Muscle layer of colon (tissue), 2 donors: Measurements from ENCODE around the gene SHROOM1.
"Not testable (repeated sequence)": the region's sequence is repeated elsewhere in the genome, so short reads cannot be mapped to it uniquely, and the experiment has no call there.

Experiments
- H3K27ac ChIP-seq: one replicate; pipeline ENCODE4 v1.7.0; 2013; ENCODE audit warnings: low read depth, mild to moderate bottlenecking, low read length, moderate library complexity
- H3K27me3 ChIP-seq, 2 donors: one replicate each; pipeline ENCODE4 v1.7.0; 2013; ENCODE audit warnings: low read length in 2 of 2, mild to moderate bottlenecking in 2 of 2; ENCODE audit not compliant: insufficient read depth in 2 of 2, control insufficient read depth in 1 of 2
- H3K36me3 ChIP-seq: one replicate; pipeline ENCODE4 v1.7.0; 2013; ENCODE audit warnings: mild to moderate bottlenecking, low read length; ENCODE audit not compliant: insufficient read depth
- H3K4me1 ChIP-seq: one replicate; pipeline ENCODE4 v1.7.0; 2013; ENCODE audit warnings: mild to moderate bottlenecking, low read length; ENCODE audit not compliant: insufficient read depth
- H3K4me3 ChIP-seq, 2 donors: one replicate each; pipeline ENCODE4 v1.7.0; 2013; ENCODE audit warnings: low read length in 2 of 2, low read depth in 1 of 2, mild to moderate bottlenecking in 1 of 2, moderate library complexity in 1 of 2
- H3K9ac ChIP-seq: one replicate; pipeline ENCODE4 v1.7.0; 2013; ENCODE audit warnings: low read length
- H3K9me3 ChIP-seq: one replicate; pipeline ENCODE4 v1.7.0; 2013; ENCODE audit warnings: mild to moderate bottlenecking, low read length
- donor health status: abdominal sarcoma.
- donor health status: Adenocarcinoma of cecum.

The SHROOM1 gene

DNA sequence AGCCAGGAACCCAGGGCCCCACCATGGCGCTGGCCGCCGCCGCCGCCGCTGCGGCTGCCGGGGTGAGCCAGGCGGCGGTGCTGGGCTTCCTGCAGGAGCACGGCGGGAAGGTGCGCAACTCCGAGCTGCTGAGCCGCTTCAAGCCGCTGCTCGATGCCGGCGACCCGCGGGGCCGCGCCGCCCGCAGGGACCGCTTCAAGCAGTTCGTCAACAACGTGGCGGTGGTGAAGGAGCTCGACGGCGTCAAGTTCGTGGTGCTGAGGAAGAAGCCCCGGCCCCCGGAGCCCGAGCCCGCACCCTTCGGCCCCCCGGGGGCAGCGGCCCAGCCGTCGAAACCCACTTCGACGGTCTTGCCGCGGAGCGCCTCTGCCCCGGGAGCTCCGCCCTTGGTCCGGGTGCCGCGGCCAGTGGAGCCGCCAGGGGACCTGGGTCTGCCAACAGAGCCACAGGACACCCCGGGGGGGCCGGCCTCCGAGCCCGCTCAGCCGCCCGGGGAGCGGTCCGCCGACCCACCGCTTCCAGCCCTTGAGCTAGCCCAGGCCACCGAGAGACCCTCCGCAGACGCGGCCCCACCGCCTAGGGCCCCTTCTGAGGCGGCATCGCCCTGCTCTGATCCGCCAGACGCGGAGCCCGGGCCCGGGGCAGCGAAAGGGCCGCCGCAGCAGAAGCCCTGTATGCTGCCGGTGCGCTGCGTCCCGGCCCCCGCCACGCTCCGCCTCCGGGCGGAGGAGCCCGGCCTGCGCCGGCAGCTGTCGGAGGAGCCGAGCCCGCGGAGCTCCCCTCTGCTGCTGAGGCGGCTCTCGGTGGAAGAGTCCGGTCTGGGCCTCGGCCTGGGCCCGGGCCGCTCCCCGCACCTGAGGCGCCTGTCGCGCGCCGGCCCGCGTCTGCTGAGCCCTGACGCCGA lies 16.6 kb downstream of the SHROOM1 start:
- H3K27me3 ChIP-seq = peaks cover 20 to 40% of the 10 kb centered on the region in 2 donors
- no peak overlapping the region for H3K27ac ChIP-seq
- peak overlapping the region in 1 of 2 donors; percentile 20 for H3K4me3 ChIP-seq
- H3K9me3 ChIP-seq = no peaks in the 10 kb centered on the region
- H3K9ac ChIP-seq = no peak overlapping the region
- H3K36me3 ChIP-seq = no peaks in the 10 kb centered on the region
- no peaks in the 10 kb centered on the region for H3K4me1 ChIP-seq

DNA sequence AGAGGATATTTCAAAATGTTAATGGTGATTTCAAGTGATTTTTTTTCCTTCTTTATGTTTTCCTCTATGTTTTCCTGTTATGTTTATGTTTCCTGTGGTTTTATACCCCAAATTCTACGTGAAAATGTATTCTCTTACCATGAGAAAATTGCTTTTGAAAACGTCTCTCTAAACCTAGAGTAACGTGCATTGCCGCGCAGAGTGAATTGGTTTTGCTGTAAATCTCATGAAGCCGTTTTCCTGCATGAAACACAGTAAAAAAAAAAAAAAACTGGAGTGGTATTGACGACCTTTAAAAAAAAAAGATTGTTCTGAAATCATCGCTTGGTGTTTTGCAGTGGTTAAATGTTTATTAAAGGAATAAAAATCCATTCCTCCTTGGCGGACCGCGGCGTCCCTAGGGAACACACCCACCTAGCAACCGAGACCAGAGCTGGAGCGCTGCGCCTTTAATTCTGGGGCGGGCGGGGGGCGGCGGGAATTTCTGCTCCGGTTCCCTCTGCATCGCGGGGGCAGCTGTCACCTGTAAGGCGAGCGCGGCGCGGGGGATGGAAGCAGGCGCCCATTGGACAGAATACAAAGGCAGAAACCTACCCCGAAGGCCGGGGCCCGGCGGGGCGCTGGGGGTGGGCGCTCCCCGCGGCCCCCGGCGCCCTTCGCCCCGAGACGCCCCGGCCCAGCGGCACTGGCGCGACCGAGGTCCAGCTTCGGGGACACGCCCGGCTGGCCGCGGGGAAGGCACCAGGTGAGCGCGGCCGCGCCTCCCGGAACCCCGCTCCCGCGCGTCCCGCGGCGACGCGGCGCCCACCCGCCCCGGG lies 17.5 kb downstream of the SHROOM1 start, which contains the start of gene SOWAHA:
Gene SOWAHA (plus strand): TSS at position 522 of the 818 bp plus-strand sequence. CDS start 320 bp downstream, outside the sequence.
- H3K27me3 ChIP-seq = peaks cover 20 to 40% of the 10 kb centered on the region in 2 donors
- no peak within 1 kb of the TSS for H3K27ac ChIP-seq
- no peaks in the 10 kb centered on the region for H3K4me1 ChIP-seq
- no peaks in the 10 kb centered on the region for H3K36me3 ChIP-seq
- peak within 1 kb of the TSS in 1 of 2 donors; percentile 20 for H3K4me3 ChIP-seq
- H3K9me3 ChIP-seq = no peaks in the 10 kb centered on the region
- no peak within 1 kb of the TSS for H3K9ac ChIP-seq

DNA sequence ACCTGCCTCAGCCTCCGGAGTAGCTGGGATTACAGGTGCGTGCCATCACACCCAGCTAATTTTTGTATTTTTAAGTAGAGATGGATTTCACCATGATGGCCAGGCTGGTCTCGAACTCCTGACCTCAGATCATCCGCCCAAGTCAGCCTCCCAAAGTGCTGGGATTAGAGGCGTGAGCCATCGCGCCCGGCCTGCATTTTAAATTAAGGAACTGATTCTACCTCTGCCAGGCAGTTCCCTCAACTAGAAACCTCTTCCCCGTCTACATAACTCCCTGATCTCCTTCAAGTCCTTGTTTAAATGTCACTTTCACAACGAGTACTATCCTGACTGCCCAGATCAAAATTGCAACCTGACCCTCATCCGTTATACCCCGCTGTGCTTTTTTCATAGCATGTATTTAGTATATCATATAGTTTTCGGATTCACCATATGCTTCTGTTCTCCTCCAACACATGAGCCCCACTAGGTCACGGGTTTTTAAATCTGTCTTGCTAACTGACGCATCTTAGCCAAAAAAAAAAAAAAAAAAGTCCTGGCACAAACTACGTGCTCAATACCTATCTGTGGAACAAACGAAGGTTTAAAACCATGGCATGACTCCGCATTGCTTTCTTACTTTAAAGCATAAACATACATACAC lies 18.2 kb downstream of the SHROOM1 start:
- Histone ChIP-seq H3K27ac (no peak overlapping the region), H3K4me3 (no peak overlapping the region), H3K27me3 (peaks cover 20 to 40% of the 10 kb centered on the region in 2 donors), H3K36me3 (no peaks in the 10 kb centered on the region), H3K4me1 (no peaks in the 10 kb centered on the region), H3K9me3 (no peaks in the 10 kb centered on the region), H3K9ac (no peak overlapping the region)

DNA sequence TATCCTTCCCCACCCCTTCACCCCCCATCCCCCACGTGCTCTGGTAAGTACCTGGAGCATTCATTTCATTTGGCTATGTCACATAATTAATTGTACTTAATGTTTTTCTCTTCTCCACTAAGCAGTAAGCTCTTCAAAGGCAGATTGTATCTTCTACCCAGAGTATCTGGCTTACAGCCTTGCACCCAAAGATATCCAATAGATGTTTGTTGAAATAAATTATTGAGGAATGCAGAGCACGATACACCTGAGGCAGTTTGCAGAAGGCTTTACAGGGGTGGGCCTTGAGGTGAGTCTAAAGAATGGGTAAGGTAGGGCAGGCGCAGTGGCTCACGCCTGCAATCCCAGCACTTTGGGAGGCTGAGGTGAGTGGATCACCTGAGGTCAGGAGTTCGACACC lies 19.8 kb downstream of the SHROOM1 start:
- H3K27ac ChIP-seq = no peak overlapping the region
- no peak overlapping the region for H3K4me3 ChIP-seq
- H3K9me3 ChIP-seq = no peaks in the 10 kb centered on the region
- no peaks in the 10 kb centered on the region for H3K36me3 ChIP-seq
- H3K4me1 ChIP-seq = no peaks in the 10 kb centered on the region
- H3K27me3 ChIP-seq = peaks cover 20 to 40% of the 10 kb centered on the region in 2 donors
- no peak overlapping the region for H3K9ac ChIP-seq

DNA sequence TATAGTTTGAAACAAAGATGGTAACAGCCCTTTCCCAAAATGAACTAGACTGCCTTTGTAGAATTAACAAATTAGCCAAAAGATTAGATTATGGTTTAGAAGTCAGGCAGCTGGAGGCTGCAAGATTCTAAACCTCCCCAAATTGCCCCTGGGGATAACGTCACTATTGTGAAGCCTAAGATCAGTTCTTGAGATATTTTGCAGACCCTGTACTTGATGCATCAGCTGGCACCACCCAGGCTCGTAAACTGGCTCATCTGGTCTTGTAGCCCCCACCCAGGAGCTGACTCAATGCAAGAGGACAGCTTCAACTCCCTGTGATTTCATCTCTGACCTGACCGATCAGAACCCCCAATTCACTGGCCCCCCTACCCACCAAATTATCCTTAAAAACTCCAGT lies 21.6 kb downstream of the SHROOM1 start:
- Histone ChIP-seq H3K4me3 (no peak overlapping the region), H3K27me3 (peaks cover 20 to 27% of the 10 kb centered on the region in 2 donors), H3K9ac (no peak overlapping the region), H3K27ac (no peak overlapping the region), H3K4me1 (no peaks in the 10 kb centered on the region), H3K9me3 (no peaks in the 10 kb centered on the region), H3K36me3 (no peaks in the 10 kb centered on the region)

DNA sequence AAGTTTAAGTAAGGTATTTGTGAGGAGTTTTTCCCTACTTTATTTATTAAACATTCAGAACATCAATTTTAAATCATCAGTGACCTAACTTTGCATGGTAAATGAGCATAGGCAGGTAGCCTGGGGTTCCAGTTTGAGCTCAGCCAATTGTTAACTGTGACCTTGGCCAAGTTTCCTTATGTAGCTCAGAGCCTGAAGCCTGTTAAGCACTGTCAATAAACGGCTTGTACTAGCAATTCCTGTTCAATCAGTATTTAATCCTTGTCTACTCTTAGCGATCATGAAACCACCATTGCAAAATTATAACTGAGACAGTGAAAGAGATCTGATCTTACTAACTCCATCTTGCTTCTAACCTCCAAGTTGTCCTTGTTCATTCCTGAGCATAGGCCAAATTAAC lies 22.0 kb downstream of the SHROOM1 start:
- Histone ChIP-seq H3K27me3 (peaks cover 20 to 23% of the 10 kb centered on the region in 2 donors), H3K36me3 (no peaks in the 10 kb centered on the region), H3K4me3 (no peak overlapping the region), H3K27ac (no peak overlapping the region), H3K4me1 (no peaks in the 10 kb centered on the region), H3K9me3 (no peaks in the 10 kb centered on the region), H3K9ac (no peak overlapping the region)

DNA sequence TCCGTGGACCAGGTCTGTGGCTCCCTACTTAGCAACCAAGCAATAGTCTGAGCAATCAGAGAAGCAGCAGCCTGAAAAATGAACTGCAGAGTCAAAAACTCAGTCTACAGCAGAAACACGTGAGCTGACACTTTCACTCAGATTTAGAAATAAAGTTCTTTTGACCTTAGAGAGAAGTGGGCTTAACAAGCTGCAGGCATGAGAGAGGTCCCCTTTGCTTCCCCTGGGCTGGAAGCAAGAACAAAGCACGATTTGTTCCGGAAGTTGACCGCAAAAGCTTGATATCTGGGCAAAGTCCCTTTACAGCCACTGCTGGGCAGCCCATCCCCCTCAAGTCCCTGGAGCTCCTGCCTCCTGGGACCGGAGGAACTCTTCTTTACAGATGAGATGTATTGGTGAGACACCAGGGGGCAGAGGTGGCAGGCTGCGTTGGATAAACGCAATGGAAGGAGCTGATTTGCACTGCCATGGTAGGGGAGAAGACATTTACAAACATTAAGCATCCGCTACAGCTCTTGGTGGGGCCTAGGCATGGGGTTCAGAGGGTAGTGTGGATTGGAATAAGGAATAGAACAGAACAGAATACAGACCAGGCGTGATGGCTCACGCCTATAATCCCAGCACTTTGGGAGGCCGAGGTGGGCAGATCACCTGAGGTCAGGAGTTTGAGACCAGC lies 23.1 kb downstream of the SHROOM1 start:
- H3K4me3 ChIP-seq = no peak overlapping the region
- H3K9me3 ChIP-seq = no peaks in the 10 kb centered on the region
- H3K27ac ChIP-seq = no peak overlapping the region
- no peak overlapping the region for H3K9ac ChIP-seq
- H3K36me3 ChIP-seq = no peaks in the 10 kb centered on the region
- peaks cover 12 to 15% of the 10 kb centered on the region in 2 donors for H3K27me3 ChIP-seq
- H3K4me1 ChIP-seq = no peaks in the 10 kb centered on the region

DNA sequence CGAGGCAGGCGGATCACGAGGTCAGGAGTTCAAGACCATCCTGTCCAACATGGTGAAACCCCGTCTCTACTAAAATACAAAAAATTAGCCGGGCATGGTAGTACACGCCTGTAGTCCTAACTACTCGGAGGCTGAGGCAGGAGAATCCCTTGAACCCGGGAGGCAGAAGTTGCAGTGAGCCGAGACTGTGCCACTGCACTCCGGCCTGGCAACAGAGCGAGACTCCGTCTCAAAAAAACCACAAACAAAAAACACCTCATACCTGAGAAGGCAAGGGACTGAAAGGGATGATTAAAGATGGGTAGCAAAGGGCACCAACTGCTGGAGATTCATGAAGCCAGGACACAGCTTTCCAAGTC lies 23.7 kb downstream of the SHROOM1 start:
- H3K27ac ChIP-seq, H3K4me3 ChIP-seq, H3K9ac ChIP-seq, H3K4me1 ChIP-seq, H3K36me3 ChIP-seq, H3K27me3 ChIP-seq, H3K9me3 ChIP-seq: not testable (repeated sequence)

DNA sequence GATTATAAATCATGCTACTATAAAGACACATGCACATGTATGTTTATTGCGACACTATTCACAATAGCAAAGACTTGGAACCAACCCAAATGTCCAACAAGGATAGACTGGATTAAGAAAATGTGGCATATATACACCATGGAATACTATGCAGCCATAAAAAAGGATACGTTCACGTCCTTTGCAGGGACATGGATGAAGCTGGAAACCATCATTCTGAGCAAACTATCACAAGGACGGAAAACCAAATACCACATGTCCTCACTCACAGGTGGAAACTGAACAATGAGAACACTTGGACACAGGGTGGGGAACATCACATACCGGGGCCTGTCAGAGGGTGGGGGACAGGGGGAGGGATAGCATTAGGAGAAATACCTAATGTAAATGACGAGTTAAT lies 24.6 kb downstream of the SHROOM1 start:
- not testable (repeated sequence) for H3K36me3 ChIP-seq, H3K9me3 ChIP-seq, H3K9ac ChIP-seq, H3K4me3 ChIP-seq, H3K27ac ChIP-seq, H3K4me1 ChIP-seq, H3K27me3 ChIP-seq

DNA sequence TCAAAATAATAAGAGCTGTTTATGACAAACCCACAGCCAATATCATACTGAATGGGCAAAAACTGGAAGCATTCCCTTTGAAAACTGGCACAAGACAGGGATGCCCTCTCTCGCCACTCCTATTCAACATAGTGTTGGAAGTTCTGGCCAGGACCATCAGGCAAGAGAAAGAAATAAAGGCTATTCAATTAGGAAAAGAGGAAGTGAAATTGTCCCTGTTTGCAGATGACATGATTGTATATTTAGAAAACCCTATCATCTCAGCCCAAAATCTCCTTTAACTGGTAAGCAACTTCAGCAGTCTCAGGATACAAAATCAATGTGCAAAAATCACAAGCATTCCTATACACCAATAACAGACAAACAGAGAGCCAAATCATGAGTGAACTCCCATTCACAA lies 26.2 kb downstream of the SHROOM1 start:
- not testable (repeated sequence) for H3K9ac ChIP-seq, H3K4me3 ChIP-seq, H3K27ac ChIP-seq, H3K4me1 ChIP-seq, H3K9me3 ChIP-seq, H3K27me3 ChIP-seq, H3K36me3 ChIP-seq

DNA sequence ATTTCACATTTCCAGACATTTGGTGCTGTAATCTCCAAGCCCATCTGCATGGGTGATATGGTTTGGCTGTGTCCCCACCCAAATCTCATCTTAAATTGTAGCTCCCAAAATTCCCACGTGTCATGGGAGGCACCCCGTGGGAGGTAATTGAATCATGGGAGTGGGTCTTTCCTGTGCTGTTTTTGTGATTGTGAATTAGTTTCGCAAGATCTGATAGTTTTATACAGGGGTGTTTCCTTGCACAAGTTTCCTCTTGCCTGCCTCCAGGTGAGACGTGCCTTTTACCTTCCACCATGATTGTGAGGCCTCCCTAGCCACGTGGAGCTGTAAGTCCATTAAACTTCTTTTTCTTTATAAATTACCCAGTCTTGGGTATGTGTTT lies 27.8 kb downstream of the SHROOM1 start:
- H3K9me3 ChIP-seq, H3K4me3 ChIP-seq, H3K36me3 ChIP-seq, H3K4me1 ChIP-seq, H3K9ac ChIP-seq, H3K27ac ChIP-seq, H3K27me3 ChIP-seq: not testable (repeated sequence)
